Measurements from ENCODE around the gene PDF. TPM values are rescaled to one million over a fixed set of nuclear protein-coding genes. Genes with fewer than 3 reads are reported as not detected.
"Not testable (repeated sequence)": the region's sequence is repeated elsewhere in the genome, so short reads cannot be mapped to it uniquely, and the experiment has no call there.

PDF gene
- polyA plus RNA-seq (2013, experiment 1 of 2; ENCODE audit: insufficient read length) = 4.7 TPM
- 5.7 TPM for polyA plus RNA-seq (2013, experiment 2 of 2; ENCODE audit: insufficient read length)

GRCh38 chr16:69330286-69331109 is at the start of gene PDF:
TSS of gene PDF (minus strand) at chr16:69330588. CDS start at chr16:69330570, 18 bp downstream.
- peak; percentile 94 for DNase-seq

- no peak for DNase-seq
Observed at GRCh38 chr16:69378760-69379159, 48.4 kb upstream of the PDF start.

- no peak for DNase-seq
Observed at GRCh38 chr16:69378036-69378435, 47.6 kb upstream of the PDF start.

GRCh38 chr16:69376393-69377059 is 46.1 kb upstream of the PDF start:
- DNase-seq = no peak

- no peak for DNase-seq
Observed at GRCh38 chr16:69373019-69373418, 42.6 kb upstream of the PDF start.

- no peak for DNase-seq
Observed at GRCh38 chr16:69371564-69371963, 41.2 kb upstream of the PDF start.

- DNase-seq = no peak
Observed at GRCh38 chr16:69368866-69369265, 38.5 kb upstream of the PDF start.

- no peak for DNase-seq
Observed at GRCh38 chr16:69367980-69368379, 37.6 kb upstream of the PDF start.

GRCh38 chr16:69366431-69366830 is 36.0 kb upstream of the PDF start:
- no peak for DNase-seq

GRCh38 chr16:69365901-69366300 is 35.5 kb upstream of the PDF start:
- no peak for DNase-seq

GRCh38 chr16:69364088-69364487 is 33.7 kb upstream of the PDF start:
- no peak for DNase-seq

GRCh38 chr16:69363281-69363717 is 32.9 kb upstream of the PDF start:
- DNase-seq = no peak

- not testable (repeated sequence) for DNase-seq
Observed at GRCh38 chr16:69360070-69360469, 29.7 kb upstream of the PDF start.

- no peak for DNase-seq
Observed at GRCh38 chr16:69351309-69352027, 21.1 kb upstream of the PDF start, which contains the start of gene TMED6. TSS of gene TMED6 (minus strand) at chr16:69351786. CDS start at chr16:69351753, 33 bp downstream.

- no peak for DNase-seq
Observed at GRCh38 chr16:69350536-69351133, 20.2 kb upstream of the PDF start.

GRCh38 chr16:69349536-69349935 is 19.1 kb upstream of the PDF start:
- no peak for DNase-seq

- no peak for DNase-seq
Observed at GRCh38 chr16:69348222-69348621, 17.8 kb upstream of the PDF start.

GRCh38 chr16:69346683-69347082 is 16.3 kb upstream of the PDF start:
- DNase-seq = no peak

- no peak for DNase-seq
Observed at GRCh38 chr16:69345923-69346322, 15.5 kb upstream of the PDF start.

GRCh38 chr16:69344171-69344570 is 13.8 kb upstream of the PDF start:
- no peak for DNase-seq

- no peak for DNase-seq
Observed at GRCh38 chr16:69340095-69340644, 9.8 kb upstream of the PDF start.

Measured in fibroblast of skin of scalp (primary cell).